Stimulated activated CD4-positive, alpha-beta T cell treated with anti-CD3 and anti-CD28 coated beads, Interleukin-1b, Interleukin-23, amount 100 ng/mL, for 48 hours (primary cell): ENCODE measurements around the gene NOS1AP.

Source experiments
- DNase-seq: peaks from one replicate; pipeline ENCODE4 v3.0.0-alpha.2; 2020

NOS1AP gene

DNA sequence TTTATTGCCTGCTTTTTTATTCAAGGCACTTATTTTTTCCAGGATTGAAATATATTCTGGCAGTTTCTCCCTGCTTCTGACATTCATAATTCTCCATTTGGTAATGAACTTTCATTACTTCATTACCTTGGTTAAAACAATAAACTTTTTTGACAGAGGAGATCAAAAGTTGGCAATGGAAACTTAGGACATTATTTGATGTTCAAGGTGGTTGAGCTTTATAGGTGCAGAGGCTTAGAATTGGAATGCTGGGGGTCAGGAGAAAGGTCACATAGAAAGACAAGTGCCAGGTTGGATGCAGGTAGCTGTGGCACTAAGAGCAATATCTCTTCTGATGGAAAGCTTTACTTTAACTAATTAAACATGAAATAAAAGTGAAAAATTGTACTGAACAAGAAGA, 154.8 kb downstream of the NOS1AP start:
- no peak for DNase-seq

DNA sequence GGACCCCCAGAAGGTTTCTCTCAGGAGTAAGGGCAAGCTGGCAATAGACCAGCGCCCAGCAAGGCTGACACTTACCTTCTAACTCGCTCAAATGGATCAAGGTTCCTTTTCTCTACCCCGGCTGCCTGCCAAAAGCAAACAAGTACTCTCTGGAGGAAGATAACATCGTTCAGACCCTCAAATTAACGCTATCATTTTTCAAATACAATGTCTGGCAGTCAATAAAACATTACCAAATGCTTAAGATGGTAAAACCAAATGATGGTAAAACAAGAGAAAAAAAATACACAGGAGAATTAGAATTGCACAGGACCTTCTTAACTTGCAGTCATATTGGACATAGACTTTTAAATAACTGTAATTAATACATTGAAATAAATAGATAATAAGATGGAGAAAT, 159.1 kb downstream of the NOS1AP start:
- no peak for DNase-seq

DNA sequence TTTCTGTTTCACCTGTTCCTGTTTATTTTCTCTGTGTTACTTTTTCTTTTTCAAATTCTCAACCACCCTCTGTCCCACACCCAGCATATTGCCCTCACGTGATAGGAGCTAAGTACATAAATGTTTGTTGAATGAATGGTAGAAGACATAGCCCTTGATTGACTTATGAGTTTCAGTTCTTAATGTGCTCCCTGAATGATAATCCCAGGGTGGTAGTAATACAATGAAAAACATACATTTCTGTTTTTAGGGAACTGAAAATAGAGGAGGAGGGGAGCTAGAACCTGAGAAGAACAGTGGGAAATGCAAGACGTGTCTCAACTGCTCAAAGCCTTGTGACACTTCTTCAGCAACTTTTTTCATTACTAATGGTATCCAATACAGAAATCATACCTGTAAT, 160.1 kb downstream of the NOS1AP start:
- DNase-seq = no peak

DNA sequence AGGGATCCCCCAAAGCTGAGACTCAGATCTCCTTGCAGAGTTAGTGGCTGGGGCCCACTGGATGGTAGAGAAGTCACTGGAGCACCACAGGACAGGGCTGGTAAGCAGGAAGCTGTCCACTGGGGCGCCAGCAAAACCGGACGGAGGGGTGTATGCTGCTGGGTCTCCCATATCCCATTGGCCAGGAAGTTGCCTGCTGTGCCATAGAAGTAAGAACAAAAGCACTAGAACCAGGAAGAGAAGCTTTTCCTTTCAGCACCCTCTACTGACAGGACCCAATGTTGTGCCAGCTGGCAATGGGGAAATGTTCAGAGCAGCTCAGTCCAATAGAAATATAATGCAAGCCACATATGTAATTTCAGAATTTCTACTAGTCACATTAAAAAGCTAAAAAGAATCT, 160.6 kb downstream of the NOS1AP start:
- no peak for DNase-seq

DNA sequence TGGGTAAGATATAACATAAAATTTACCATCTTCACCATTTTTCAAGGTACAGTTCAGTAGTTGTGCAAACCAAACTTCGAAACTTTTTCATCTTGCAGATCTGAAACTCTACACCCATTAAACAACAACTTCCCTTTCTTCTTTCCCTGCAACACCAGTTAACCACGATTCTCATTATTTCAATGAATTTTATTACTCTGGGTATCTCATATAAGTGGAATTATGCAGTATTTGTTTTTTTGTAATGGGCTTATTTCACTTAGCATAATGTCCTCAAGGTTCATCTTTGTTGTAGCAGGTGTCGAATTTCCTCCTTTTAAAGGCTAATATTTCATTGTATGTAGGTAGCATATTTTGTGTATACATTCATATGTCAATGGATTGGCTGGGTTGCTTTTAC, 161.0 kb downstream of the NOS1AP start:
- no peak for DNase-seq

DNA sequence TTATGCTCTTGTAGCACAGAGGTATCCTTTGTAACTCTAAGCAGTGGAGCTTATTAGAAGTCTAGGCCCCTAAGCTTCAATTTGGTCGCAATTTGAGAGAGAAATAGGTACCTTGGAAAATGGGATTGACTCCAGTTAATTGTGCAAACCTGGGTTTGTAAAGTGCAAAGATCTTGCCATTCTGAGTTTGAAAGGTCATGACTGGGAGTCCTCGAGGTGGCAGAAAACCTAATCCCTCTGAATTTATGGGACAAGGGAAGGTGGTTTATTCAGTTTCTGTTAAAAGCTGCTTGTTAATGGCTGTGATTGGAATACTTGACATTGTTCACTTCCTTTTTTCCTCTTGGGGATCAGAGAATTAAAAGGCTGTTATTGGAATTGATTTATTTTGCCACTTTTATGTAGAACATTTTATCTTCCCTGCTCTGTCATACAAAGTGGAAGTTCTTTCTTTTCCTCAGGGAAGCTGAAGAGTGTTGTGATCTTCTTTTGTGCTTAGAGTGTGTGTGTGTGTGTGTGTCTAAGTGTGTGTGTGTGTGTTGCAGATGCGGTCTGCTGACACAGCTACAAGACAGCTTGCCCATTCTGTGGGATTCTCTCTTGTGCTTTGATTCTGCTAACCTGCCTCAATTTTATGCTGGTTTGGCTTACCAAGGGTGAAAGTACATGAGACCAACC, 162.7 kb downstream of the NOS1AP start:
- no peak for DNase-seq

DNA sequence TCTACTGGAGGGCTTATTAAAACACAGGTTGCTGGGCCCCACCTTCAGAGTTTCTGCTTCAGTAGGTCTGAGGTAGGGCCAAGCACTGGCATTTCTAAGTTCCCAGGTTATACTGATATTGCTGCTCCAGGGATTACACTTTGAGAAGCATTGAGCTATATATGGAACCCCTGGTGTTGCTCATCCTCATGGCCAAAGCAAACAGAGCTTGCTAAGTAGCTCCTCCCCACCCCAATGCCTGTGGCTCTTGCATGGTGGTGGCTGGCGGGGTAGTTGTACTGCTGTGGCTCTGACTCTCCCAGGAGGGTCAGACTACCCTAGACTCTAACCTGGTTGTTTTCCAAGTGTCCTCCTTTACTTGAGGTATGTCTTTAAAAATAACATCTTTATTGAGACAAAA, 163.6 kb downstream of the NOS1AP start:
- no peak for DNase-seq

DNA sequence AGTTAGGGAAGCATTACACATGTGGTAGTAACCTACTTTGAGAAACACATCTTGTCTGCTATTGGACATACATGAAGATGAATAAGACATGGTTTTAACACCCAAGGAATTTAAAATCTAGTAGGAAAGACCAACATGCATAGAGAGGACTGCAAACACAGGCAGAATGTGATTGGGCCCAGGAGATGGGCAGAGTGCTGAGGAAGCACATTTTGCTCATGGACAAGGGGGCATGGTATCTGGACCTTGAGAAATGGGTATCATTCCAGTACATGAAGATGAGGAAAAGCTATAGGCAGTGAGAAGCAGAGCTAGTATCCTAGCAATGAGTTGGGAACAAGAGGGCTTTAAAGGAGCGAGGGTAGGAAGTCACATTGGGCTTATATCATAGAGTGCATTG, 164.4 kb downstream of the NOS1AP start:
- no peak for DNase-seq

DNA sequence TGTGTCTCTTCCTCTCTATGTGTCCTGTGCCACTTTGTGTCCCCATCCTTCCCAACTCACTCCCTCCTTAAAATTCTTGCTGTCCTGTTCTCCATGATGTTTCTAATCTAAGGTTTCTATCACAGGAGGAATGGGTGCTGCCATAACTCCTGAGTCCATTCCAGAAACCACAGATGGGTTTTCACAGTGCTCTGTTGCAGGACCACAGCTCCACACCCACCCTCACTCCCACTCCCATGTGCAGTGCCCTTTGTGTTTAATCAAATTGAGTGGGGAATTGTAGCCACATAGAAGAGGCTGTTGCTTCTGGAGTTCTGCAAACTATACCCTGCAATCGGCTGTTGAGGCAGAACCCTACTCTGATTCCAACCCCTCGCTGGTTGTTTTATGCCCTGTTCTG, 165.1 kb downstream of the NOS1AP start:
- DNase-seq = no peak

DNA sequence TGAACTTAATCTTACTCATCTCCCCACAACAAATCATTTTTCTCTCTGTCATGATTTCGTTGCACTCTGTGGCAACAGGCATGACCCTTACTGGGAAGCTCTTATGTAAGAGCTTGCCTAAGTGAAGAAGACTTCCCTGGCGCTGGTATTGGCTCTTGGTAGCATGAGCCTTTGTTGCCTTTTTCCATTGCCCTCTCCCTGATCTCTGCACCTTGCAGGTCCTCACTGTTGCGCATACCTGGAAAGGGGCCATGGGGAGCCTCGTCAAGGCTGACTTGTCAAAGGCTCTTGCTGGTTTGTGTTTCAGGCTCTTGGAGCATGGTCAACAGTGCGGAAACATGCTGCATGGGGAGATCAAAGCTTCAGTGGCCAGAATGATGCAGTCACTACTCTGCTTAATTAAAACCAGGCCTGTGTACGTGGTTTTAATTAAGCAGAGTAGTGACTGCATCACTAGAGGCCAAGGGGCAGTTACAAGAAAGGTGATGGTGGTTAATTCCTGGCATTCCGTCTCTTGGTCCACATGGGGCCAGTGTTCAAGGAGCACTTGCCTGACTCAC, 165.8 kb downstream of the NOS1AP start:
- no peak for DNase-seq

DNA sequence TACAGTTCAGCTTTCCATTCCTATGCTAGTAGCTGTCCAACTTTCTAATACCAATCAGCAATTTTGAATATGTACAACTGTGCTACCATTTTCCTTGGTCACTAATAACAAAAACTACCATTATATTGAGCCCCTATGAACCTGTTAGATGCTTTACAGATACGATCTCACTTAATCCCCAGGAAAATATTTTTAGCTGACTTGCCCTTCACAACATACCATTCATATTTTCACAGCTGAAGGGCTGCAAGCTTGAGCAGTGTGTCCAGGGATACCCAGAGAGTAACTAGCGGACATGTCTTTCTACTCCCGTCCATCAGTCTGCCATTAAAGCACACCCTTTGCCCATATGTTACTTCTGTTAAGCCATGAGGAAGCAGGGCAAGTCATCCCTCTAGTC, 166.7 kb downstream of the NOS1AP start:
- no peak for DNase-seq

DNA sequence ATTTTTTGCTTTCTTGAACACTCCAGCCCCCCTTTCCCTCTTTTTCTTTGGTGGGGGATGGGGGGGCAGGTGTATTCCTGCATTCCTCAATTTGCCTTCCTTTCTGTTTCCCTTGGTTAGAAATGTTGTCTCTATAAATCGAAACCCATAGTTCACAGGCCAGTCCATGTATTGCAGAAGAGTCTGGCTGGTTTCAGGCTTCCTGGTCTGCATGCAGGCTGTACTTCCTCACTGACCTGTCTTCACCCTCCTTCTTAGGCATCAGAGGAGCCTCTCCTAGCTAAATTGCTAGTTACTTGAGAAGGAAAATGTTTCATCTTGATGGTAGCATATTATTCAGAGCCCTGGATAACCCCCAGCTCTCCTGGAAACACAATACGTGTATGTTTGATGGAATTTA, 167.1 kb downstream of the NOS1AP start:
- DNase-seq = no peak

DNA sequence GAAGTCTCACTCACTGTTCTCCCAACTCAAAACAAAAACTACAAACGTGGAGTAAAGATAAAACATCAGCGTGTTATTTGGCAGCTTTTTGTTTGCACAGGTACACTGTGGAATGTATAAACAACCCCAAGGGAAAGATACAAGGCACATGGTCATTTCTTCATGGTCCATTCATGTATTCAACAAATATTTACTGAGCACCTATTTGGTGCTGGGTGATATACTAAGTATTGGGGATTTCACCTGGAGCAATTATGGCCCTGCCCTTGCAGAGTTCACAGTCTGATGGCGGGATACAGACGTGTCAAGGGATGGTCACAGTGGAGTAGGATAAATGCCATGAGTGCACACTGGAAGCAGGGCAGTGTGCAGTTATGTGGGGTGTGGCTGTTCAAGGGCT, 171.1 kb downstream of the NOS1AP start:
- DNase-seq = no peak

DNA sequence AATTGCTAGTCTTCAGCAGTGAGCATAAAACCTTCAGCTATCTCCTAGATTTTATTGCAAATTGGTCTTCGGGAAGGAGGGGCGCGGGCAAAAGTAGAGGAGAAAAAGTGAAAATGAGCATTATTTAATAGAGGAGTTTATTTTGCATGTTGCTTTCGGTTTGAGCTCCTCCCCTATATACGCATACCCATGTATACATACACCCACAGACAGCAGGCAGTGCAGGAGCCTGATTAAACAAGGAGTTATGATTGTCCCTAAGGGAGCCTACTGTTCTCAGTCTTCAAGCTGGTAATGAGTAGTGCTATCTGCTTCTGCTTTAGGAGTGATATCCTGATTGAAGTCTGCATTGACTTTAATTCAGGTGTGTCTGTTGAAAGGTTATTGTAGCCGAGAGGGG, 173.3 kb downstream of the NOS1AP start:
- DNase-seq = no peak

DNA sequence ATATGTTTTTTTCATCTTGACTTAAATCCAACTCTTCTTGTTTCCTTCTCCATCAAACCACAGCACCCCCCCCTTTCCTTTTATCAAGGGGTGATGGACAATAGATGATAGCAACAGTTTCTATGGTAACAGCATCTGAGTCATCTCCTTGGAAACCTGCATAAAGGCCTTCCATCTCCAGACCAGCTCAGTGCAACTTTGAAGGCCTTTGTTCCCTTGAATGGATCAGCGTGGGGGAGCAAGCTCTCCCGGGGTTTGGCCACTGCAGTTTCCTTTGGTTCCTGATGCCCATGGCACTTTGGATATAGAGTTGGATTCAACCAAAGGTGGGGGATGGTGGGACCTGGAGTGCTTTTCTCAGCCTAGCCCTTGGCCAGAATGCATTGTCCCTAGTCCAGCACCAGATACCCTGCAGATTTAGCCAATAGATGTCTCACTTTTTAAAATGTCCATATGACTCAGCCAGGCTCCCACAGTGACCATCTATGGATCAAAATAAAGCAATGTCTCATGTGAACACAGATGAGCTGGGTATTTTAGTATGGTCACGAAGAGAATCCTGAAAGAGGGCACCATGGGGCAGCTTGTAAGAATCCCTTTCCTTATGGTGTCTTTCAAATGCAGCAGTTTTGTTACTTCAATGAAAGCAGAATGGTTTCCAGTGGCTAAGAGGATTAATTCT, 179.5 kb downstream of the NOS1AP start:
- DNase-seq = no peak

DNA sequence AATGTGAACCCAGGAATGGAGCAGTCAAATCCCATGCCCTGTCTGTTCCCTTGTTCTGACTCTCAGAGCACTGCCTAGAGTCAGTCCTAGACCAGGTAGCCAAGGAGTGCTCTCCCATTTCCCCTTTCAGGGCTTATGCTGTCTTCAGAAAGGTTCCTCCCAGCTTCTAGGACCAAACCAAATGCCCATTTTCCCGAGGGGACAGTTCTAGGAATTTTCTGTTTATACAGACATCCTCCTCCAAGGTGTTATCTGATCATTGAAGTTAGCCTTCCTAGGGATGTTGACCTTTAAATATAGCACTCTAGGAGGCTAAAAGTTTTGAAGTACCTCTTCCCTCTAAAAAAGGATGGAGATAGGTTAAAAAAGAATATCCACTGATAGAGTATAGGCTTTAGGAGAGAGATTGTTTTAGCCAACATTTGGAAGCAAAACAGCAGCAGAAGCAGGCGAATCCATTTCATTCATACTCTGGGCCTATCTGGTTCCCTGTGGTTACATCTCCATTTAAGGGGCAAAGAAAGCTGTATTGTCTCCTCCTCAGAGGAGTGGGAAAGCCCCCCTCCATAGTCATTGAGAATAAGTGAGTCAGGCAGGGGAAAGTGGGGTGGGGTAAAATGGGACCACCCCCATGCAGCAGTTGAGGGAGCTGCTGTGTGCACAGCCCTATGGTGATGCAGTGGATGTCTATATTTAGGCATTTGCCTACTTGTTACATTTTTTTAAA, 180.7 kb downstream of the NOS1AP start:
- DNase-seq = no peak

DNA sequence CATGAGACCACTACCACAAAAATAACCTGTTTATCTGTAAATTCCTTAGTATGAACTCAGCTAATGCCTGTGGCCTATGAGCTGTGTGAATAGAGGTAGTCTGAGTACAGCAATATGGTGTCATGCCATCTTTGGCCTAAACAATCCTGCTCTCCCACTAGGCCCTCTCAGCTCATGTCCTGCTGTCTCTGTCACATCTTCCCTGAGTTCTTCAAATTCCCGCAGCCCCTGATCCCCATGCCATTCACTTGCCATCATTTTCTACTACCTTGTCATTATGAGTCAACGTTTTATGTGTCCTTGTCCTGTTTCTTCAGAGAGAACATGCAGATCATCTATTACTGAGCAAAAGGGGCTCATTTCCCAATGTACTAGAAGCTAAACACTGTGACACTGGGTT, 181.6 kb downstream of the NOS1AP start:
- no peak for DNase-seq

DNA sequence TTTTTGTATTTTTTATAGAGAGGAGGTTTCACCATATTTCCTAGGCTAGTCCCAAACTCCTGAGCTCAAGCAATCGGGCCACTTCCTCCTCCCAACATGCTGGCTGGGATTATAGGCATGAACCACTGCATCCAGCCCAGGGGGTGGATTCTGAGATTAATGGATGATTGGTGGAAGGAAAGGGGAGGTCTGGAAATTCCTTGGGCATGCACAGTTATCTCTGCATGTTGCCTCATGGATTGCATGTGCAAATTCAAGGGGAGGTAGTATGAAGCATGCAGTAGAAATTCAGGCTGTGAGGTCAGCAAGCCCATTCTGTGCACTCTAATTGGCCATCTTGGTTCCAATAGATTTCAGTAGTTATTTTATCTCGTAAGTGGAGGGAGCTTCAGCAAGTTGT, 182.7 kb downstream of the NOS1AP start:
- DNase-seq = no peak

DNA sequence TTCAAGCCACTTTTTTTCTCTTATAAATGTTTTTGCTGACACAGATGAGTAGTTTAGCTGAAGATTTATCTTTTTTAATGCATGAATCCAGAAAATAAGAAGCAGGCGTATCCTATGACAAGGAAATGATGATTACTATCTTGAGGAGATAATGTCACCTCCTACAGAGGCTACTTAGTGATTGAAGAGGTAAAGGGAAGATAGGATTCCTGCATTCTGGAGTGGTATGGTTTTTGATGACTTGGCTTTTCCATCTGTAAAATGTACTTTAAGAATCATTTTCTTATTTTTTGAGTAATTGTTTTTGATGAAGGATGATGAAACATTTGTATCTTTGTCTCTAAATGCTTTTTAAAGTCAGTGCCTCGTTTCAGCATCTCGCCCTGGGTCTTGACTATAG, 184.3 kb downstream of the NOS1AP start:
- no peak for DNase-seq

DNA sequence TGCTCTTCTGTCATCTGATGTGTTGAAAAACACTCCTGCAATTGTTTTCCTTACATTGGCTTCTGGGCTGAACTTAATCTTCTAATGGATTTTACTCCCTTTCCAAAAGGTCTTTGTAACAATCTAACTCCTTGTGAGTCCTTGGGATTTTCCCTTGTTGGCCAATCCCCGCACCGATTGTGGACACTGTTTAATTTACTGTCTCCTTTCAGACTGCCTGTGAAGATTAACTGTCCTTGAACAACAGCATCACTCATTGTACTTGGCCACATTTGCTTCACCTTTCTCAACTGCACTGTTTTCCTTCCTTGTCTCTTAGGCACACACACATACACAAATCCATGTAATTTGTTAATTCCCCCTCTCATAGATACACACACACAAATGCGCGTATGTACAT, 186.8 kb downstream of the NOS1AP start:
- no peak for DNase-seq

DNA sequence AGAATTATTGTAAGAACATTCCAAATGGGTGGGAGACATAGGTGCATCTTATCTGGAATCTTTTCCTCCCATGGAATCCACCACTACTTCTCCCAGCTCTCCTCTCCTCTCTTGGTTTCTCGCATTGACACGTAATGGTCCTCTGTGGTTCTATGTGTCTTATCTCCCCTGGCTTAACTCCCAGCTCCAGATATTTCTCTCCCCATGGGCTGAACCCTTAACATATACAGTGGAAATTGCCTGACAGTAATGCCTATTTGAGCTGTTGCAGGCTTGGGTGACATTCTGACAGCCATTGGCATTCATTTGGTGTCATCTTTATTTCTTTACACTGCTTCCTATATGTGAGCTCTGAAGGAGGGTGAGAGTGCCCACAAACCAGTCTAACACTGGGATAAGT, 188.9 kb downstream of the NOS1AP start:
- no peak for DNase-seq

DNA sequence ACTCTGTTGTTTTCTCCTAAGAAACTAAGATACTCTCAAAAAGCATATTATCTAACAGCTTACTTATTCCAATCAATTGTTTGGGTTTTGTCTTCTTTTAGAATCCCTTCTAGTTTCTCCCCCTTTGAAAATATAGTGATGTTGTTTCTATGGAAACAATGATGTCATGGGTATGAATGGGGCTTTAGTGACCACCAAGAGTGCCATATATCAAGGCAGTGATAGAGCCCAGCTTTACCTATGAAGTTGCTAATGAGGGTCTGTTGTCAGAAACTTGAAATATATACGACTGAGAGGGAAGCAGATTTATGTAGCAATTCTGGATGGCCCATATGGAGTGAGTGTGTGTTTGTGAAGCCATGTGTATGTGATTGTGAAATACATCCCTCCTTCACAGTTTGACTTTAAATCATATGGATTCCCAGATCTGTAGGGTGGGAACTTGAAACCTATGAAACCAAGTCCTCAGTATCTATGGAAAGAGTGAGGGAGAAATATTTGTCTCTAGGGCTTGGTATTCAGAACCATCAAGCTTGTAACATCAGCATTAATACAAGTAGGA, 190.5 kb downstream of the NOS1AP start:
- no peak for DNase-seq

DNA sequence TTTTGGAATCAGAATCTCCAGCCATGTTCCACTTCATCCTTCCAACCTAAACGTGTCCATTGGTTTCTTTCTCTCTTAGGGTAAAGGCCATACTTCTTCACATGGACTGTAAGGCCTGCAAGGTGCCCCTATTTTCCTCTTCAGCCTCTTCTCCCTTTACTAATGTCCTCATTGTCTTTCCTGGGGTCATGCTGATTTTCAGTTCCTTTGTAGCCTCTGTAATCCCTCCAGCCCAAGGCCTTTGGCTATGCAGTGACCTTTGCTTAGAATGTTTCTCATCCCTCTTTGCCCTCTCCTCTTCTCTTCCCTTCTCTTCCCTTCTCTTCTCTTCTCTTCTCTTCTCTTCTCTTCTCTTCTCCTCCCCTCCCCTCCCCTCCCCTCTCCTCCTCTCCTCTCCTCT, 194.6 kb downstream of the NOS1AP start:
- DNase-seq = no peak

DNA sequence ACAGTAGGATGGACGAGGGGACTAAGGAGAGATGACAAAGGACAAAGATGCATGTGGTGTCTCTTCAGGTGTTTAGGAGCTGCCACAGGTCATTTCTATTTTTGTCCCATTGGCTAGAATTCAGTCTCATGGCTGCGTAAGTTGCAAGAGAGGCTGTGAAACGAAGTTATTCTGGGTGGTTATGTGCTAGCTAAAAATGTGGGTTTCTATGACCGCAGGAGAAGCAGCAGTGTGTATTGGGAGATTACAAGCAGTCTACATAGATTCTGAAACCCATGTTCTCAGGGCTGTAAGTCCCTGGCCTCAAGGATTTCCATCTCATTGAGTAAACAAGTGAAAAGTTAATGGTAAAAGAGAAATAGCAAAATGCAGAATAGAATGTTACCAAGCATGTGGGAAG, 196.5 kb downstream of the NOS1AP start:
- no peak for DNase-seq
